Renal pelvis (tissue), 4 donors: Measurements from ENCODE around the gene ARMC8. TPM values are rescaled to one million over a fixed set of nuclear protein-coding genes. Genes with fewer than 3 reads are reported as not detected.

Experiments used
- DNase-seq: peaks from one replicate; pipeline ENCODE4 v3.0.0-alpha.2; 2013
- polyA plus RNA-seq, 3 donors: library from polyadenylated mRNA; unstranded; fragments of 120-200 nt; gene quantifications; one replicate each; pipeline ENCODE4 v1.2.1, GENCODE V29; 2013; ENCODE audit not compliant: insufficient read length in 3 of 3

Gene ARMC8
- polyA plus RNA-seq, 3 donors = 44.4 to 51.2 (median 47.9) TPM

GRCh38 chr3:138195481-138195880, 8.4 kb downstream of the ARMC8 start:
- DNase-seq = no peak

GRCh38 chr3:138196023-138196422, 8.9 kb downstream of the ARMC8 start:
- DNase-seq = no peak

- peak; percentile 21 for DNase-seq
These were observed 10.0 kb downstream of the ARMC8 start for GRCh38 chr3:138197058-138197457.

- no peak for DNase-seq
These were observed 10.4 kb downstream of the ARMC8 start for GRCh38 chr3:138197524-138197923.

- DNase-seq = no peak
These were observed 12.8 kb downstream of the ARMC8 start for GRCh38 chr3:138199851-138200250.

- no peak for DNase-seq
These were observed 13.3 kb downstream of the ARMC8 start for GRCh38 chr3:138200424-138200823.

- DNase-seq = no peak
These were observed 16.0 kb downstream of the ARMC8 start for GRCh38 chr3:138202945-138203701.

- no peak for DNase-seq
These were observed 16.8 kb downstream of the ARMC8 start for GRCh38 chr3:138203938-138204337.

GRCh38 chr3:138205527-138205926, 18.4 kb downstream of the ARMC8 start:
- DNase-seq = no peak

GRCh38 chr3:138206196-138206595, 19.1 kb downstream of the ARMC8 start:
- no peak for DNase-seq

- DNase-seq = no peak
These were observed 23.4 kb downstream of the ARMC8 start for GRCh38 chr3:138210528-138210927.

GRCh38 chr3:138213398-138214085, 26.4 kb downstream of the ARMC8 start:
- DNase-seq = no peak

GRCh38 chr3:138219255-138219654, 32.2 kb downstream of the ARMC8 start:
- no peak for DNase-seq

- no peak for DNase-seq
These were observed 33.1 kb downstream of the ARMC8 start for GRCh38 chr3:138220242-138220641.

GRCh38 chr3:138220788-138221187, 33.7 kb downstream of the ARMC8 start:
- DNase-seq = no peak

- peak; percentile 33 for DNase-seq
These were observed 35.2 kb downstream of the ARMC8 start for GRCh38 chr3:138222131-138222941.

- DNase-seq = no peak
These were observed 35.8 kb downstream of the ARMC8 start for GRCh38 chr3:138222942-138223287.

- no peak for DNase-seq
These were observed 40.5 kb downstream of the ARMC8 start for GRCh38 chr3:138227650-138228049.

- DNase-seq = no peak
These were observed 43.4 kb downstream of the ARMC8 start for GRCh38 chr3:138230525-138230924.

GRCh38 chr3:138232705-138233364, 45.7 kb downstream of the ARMC8 start:
- DNase-seq = no peak

GRCh38 chr3:138234401-138235179, 47.5 kb downstream of the ARMC8 start:
- DNase-seq = no peak
